Prostate gland (tissue), 2 donors: ENCODE measurements around the gene ATG16L2.

Experiments
- CTCF ChIP-seq, 4 experiments: fragments of 200-600 bp in 2 of 4; fragments of 450-650 bp in 2 of 4; sonication (generic) in 2 of 4; IDR thresholded peaks; 1 replicate in 3 of 4; 2 replicates in 1 of 4; pipeline ENCODE4 v1.5.1; 2016 to 2019; ENCODE audit warnings: antibody characterized with exemption in 4 of 4, mild to moderate bottlenecking in 2 of 4, moderate library complexity in 2 of 4
- POLR2A ChIP-seq: fragments of 450-650 bp; IDR thresholded peaks from one replicate; pipeline ENCODE4 v1.6.1; 2016; ENCODE audit warnings: antibody characterized with exemption, mild to moderate bottlenecking
- POLR2AphosphoS5 ChIP-seq: sonication (generic); formaldehyde crosslinking; IDR thresholded peaks from one replicate; pipeline ENCODE4 v1.6.1; 2017; ENCODE audit warnings: antibody characterized with exemption

- no peak for TF ChIP-seq CTCF (IDR thresholded peaks at IDR 0.05)
- no peak for TF ChIP-seq POLR2A
- TF ChIP-seq POLR2AphosphoS5, result no peak
Observed at GRCh38 chr11:72779495-72780128, 34.6 kb upstream of the ATG16L2 start.
